Endothelial cell (in vitro differentiated cells): Measurements from ENCODE around the gene DDX23. TPM values are rescaled to one million over a fixed set of nuclear protein-coding genes. Genes with fewer than 3 reads are reported as not detected.

Experiments
- DNase-seq: peaks from one replicate; pipeline ENCODE4 v3.0.0; 2021; ENCODE audit warnings: low spot score
- H3K27ac Mint-ChIP-seq: one replicate; pipeline ENCODE4 v1.8.0; 2021; ENCODE audit warnings: mixed read lengths, inconsistent platforms; ENCODE audit not compliant: unreplicated experiment
- H3K27me3 Mint-ChIP-seq: one replicate; pipeline ENCODE4 v1.8.0; 2021; ENCODE audit warnings: mild to moderate bottlenecking, moderate library complexity, mixed read lengths, inconsistent platforms; ENCODE audit not compliant: unreplicated experiment
- H3K36me3 Mint-ChIP-seq: one replicate; pipeline ENCODE4 v1.8.0; 2021; ENCODE audit warnings: mild to moderate bottlenecking, low read depth, mixed read lengths, inconsistent platforms; ENCODE audit not compliant: unreplicated experiment
- H3K4me1 Mint-ChIP-seq: one replicate; pipeline ENCODE4 v1.8.0; 2021; ENCODE audit warnings: mild to moderate bottlenecking, mixed read lengths, inconsistent platforms; ENCODE audit not compliant: unreplicated experiment
- H3K4me3 Mint-ChIP-seq: one replicate; pipeline ENCODE4 v1.8.0; 2021; ENCODE audit warnings: mild to moderate bottlenecking, mixed read lengths, inconsistent platforms; ENCODE audit not compliant: unreplicated experiment
- H3K9me3 Mint-ChIP-seq: one replicate; pipeline ENCODE4 v1.8.0; 2021; ENCODE audit warnings: mixed read lengths, inconsistent platforms; ENCODE audit not compliant: unreplicated experiment
- CTCF ChIP-seq: fragments of 200-600 bp; sonication (generic); IDR thresholded peaks from one replicate; pipeline ENCODE4 v1.5.0; 2021; ENCODE audit warnings: antibody characterized with exemption; ENCODE audit not compliant: unreplicated experiment
- total RNA-seq: library from RNA; stranded (reverse); fragmentation: NEBNext Ultra II Directional; extraction: Animal tissue kit (Norgen Biotek cat#: 25700); gene quantifications from one replicate; pipeline ENCODE4 v1.2.1, GENCODE V29; 2021; ENCODE audit not compliant: unreplicated experiment

DDX23 gene
- total RNA-seq, 1 donor from 2014 or later: 96.2 TPM

GRCh38 chr12:48828841-48829575, 23.0 kb downstream of the DDX23 start:
- peaks cover 18% of the 10 kb centered on the region for H3K27me3 Mint-ChIP-seq
- H3K36me3 Mint-ChIP-seq: peaks cover 61% of the 10 kb centered on the region
- peak overlapping the region; percentile 71 for H3K4me3 Mint-ChIP-seq
- TF ChIP-seq CTCF: no peak
- no peak for DNase-seq
- H3K4me1 Mint-ChIP-seq: peaks cover 2% of the 10 kb centered on the region
- H3K9me3 Mint-ChIP-seq: no peaks in the 10 kb centered on the region
- H3K27ac Mint-ChIP-seq: peak overlapping the region; percentile 24

GRCh38 chr12:48828293-48828692, 23.7 kb downstream of the DDX23 start:
- no peak for TF ChIP-seq CTCF
- Mint-ChIP-seq H3K9me3 (no peaks in the 10 kb centered on the region), H3K4me3 (no peak overlapping the region), H3K27ac (no peak overlapping the region), H3K4me1 (peaks cover 2% of the 10 kb centered on the region), H3K27me3 (peaks cover 18% of the 10 kb centered on the region), H3K36me3 (peaks cover 55% of the 10 kb centered on the region)
- DNase-seq: no peak

GRCh38 chr12:48827513-48828096, 24.4 kb downstream of the DDX23 start:
- Mint-ChIP-seq H3K36me3 (peaks cover 52% of the 10 kb centered on the region), H3K4me1 (peaks cover 2% of the 10 kb centered on the region), H3K9me3 (no peaks in the 10 kb centered on the region), H3K27ac (no peak overlapping the region), H3K27me3 (peaks cover 18% of the 10 kb centered on the region), H3K4me3 (no peak overlapping the region)
- no peak for TF ChIP-seq CTCF
- DNase-seq: no peak

- no peak for DNase-seq
- no peak overlapping the region for H3K27ac Mint-ChIP-seq
- peaks cover 47% of the 10 kb centered on the region for H3K36me3 Mint-ChIP-seq
- no peak overlapping the region for H3K4me3 Mint-ChIP-seq
- peaks cover 17% of the 10 kb centered on the region for H3K27me3 Mint-ChIP-seq
- no peak for TF ChIP-seq CTCF
- peaks cover 6% of the 10 kb centered on the region for H3K4me1 Mint-ChIP-seq
- no peaks in the 10 kb centered on the region for H3K9me3 Mint-ChIP-seq
Observed at GRCh38 chr12:48827026-48827425, 24.9 kb downstream of the DDX23 start.

- Mint-ChIP-seq H3K36me3 (peaks cover 43% of the 10 kb centered on the region), H3K27me3 (peaks cover 17% of the 10 kb centered on the region), H3K4me3 (peak overlapping the region; percentile 81), H3K4me1 (peaks cover 11% of the 10 kb centered on the region), H3K9me3 (no peaks in the 10 kb centered on the region), H3K27ac (peak overlapping the region; percentile 73)
- no peak for TF ChIP-seq CTCF
- DNase-seq: no peak
Observed at GRCh38 chr12:48826209-48826855, 25.6 kb downstream of the DDX23 start.
